RCC 7860 (cell line): ENCODE data around the gene ZNF205.

Experiments
- DNase-seq: peaks from one replicate; pipeline ENCODE4 v3.0.0-alpha.2; 2015; ENCODE audit warnings: low spot score
- FAIRE-seq: peaks from 2 replicates; lab custom pipeline; 2012; peaks lifted over from hg19 to GRCh38; lab: Jason Lieb, UNC

ZNF205 gene

DNA sequence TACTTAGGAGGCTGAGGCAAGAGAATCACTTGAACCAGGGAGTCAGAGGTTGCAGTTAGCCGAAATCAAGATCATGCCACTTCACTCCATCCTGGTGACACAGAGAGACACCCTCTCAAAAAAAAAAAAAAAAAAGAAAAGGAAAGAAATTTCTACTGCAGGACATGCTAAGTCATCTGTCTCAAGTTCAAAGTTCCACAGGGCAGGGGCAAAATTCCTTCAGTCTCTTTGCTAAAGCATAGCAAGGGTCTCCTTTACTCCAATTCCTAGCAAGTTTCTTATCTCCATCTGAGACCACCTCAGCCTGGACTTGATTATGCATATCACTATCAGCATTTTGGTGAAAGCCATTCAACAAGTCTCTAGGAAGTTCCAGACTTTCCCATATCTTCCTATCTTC, 27.9 kb upstream of the ZNF205 start:
- FAIRE-seq = no peak

DNA sequence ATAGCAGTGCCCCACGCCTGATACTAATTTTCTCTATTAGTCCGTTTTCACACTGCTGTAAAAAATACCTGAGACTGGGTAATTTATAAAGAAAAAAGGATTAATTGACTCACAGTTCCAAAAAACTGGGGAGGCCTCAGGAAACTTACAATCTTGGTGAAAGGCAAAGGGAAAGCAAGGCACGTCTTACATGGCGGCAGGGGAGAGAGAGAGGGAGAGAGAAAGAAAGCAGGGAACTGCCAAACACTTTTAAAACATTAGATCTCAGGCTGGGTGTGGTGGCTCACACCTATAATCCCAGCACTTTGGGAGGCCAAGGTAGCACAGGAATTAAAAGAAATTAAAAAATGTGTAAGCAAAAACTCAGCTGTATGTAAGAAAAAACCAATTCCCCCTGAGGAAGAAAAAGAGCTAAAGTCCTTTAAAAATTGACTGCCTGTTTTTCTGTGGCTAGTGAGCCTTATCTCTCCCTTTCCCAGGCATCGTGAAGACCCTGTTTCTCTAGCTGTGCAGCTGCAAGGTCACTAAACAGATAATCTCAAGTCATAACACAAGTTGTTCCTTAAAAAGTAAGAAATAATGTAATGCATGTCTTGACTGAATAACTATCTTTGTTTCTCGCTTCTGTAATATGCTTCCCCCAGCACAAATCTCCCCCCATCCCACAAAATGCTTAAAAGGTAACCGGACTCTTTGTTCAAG, 27.3 kb upstream of the ZNF205 start:
- DNase-seq (no peak), FAIRE-seq (no peak)

More for the DNA sequence above, 27.9 kb upstream of the ZNF205 start:
- DNase-seq = no peak

DNA sequence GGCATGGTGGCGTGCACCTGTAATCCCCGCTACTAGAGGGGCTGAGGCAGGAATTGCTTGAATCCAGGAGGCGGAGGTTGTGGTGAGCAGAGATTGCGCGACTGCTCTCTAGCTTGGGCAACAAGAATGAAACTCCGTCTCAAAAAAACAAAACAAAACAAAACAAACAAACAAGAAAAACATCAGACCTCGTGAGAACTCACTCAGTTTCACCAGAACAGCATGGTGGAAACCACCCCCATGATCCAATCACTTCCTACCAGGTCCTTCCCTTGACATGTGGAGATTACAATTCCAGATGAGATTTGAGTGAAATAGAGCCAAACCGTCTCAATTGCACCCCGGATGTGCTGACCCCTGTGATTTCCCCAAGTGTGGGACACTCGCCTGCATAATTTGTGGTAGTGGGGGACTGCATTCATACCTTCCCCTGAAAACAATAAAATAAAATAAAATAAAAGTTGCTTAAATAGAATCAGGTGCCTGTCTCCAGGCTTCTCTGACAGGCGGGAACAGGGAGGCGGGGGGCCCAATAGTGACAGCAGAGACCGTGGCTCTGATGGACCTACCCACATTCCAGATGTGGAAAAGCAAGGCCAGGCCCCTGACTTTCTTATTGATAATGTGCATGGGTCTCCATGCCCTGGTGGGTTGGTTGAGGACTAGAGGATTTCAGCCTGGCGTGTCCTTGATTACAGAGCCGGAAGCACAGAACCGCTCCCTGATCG, 26.4 kb upstream of the ZNF205 start:
- no peak for FAIRE-seq
- DNase-seq = no peak

DNA sequence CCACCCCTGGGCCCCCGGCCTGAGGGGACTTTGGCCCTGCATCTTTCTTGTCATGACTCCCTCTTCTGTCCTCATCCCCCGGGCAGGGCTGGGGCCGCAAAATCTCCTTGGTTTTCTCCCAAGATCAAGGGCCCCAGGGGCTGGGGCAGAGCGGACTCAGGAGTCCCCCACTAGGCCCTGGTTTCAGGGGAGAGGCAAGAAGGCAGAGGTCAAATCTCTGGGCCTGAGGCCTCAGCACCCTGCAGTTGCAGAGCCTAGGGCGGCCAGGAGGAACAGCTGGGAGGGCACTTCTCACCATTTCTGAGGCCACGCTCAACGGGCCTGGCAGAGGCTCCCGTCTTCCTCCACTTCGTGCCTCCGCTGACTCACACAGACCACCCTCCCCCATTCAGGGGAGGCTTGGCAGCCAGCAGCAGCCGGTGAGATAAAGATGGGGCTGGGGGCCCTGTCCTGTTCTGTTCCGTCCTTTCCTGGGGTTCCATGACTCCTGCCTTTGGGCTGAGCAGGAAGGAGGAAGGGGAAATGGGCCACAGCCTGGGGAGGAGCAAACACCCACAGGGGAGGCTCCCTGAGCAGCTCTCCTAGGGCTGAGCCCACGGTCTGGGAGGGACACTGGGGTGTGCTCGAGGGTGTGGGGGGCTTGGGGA, 25.7 kb upstream of the ZNF205 start:
- FAIRE-seq (no peak), DNase-seq (no peak)

DNA sequence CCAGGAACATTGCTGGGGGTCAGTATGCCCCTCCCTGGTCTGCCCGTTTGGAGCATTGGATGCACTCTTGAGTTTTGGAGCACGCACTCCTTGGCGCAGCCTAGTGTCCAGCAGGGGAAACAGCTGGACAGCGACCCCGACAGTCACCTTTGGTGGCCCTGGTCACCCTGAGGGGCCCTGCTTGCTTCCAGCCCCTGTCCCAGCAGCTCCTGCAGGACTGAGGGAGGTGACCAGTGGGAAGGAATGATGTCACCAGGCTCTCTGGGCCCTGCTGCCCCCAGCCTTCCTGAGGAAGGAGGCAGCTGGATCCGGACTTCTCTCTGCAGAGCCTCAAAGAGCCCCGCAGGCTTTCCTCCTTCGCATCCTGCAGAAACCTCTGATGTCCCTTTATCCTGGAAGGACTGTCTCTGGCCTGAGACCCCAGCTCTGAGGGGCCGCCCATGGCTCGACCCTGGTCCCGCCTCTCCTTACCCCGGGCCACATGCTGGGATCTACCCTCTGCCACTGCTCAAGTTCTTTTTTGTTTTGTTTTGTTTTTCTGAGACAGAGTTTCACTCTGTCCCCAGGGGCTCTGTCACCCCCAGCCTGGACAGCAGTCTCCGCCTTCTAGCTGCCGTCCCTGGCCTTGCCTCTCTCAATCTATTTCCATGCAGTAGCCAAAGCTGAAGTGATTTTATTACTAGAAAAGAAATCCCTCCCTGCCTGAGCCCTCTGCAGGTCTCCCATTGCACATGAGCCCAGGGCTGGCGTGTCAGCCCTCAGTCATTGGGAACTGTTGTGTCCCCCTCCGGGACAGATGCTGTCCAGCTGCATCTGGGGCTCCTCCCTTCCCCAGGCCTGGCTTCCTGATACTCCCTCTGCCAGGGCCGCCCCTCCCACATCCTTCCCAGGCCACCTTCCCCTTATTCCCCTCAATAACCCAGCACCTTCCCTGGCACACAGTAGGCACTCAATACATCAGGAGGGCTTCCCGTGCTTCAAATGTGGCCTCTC, 24.8 kb upstream of the ZNF205 start:
- FAIRE-seq (no peak), DNase-seq (no peak)

DNA sequence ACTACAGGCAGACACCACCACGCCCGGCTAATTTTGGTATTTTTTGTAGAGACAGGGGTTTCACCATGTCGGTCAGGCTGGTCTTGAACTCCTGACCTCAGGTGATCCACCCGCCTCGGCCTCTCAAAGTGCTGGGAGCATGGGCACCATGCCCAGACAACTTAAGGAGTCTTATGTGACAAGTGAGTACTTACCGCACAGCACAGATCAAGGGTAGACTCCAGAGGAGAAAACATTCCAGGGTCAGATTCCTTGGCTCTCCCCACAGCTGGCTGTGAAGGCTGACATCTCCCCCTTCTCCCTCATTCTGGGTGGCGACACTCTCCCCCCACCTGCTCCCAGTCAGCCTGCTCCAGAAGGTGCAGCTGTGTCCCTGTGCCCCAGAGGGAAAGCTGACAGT, 23.9 kb upstream of the ZNF205 start:
- FAIRE-seq (no peak), DNase-seq (no peak)

DNA sequence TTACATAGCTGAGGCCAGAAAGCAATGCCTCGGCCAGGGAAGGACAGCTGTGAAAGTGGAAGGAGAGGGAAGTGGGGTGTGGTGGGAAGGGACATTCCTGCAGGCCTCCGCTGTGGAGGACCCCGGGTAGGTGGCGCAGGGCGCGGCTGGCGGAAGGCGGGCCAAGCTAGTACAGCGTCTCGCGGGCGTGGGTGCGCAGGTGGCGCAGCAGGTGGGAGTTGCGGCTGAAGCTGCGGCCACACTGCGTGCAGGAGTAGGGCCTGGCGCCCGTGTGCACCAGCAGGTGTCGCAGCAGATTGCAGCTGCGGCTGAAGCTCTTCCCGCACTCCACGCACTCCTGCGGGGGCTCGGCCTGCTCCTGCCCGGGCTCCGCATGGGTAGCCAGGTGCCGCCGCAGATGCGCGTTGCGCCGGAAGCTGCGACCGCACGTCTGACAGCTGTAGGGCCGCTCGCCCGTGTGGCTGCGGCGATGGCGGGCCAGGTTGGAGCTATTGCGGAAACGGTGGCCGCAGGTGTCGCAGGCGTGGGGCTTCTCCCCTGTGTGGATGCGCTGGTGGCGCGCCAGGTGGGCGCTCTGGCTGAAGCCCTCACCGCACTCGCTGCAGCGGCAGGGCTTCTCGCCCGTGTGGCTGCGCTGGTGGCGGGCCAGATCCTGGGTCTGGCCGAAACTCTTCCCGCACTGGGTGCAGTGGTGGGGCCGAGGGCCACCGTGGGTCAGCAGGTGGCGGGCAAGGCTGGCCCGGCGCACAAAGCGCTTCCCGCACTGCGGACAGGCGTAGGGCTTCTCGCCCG, 23.3 kb upstream of the ZNF205 start:
- DNase-seq = no peak
- no peak for FAIRE-seq

DNA sequence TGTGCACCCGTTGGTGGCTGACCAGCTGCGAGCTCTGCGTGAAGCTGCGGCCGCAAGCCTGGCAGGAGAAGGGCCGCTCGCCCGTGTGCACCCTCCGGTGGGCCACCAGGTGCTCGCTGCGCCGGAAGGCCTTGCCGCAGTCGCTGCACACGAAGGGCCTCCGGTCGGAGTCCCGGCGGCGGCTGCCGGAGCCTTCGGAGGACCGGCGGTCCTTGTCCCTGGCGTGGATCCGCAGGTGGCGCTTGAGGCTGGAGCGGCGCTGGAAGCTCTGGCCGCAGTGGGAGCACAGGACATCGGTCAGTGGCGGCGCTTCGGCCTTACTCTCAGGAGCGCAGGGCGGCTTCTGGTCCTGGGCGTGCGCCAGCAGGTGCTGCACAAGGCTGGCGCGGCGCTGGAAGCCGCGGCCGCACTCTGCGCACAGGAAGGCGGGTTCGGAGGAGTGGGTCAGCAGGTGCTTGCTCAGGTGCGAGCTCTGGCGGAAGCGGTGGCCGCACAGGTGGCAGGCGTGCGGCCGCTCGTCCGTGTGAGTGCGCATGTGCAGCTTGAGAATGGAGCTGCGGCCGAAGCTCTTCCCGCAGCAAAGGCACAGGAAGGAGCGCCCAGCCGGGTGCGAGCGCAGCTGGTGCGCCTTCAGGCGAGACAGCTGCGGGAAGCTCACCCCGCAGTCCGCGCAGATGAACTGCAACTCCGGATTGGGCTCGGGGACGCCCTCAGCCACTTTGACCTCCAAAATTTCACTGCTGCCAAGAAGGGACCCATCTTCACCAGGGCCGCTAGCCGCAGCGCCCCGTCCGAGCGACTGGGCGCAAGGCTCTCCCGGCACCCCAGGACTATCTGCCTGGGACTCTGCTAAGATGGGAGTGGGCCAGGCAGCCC, 22.4 kb upstream of the ZNF205 start:
- DNase-seq (no peak), FAIRE-seq (no peak)

DNA sequence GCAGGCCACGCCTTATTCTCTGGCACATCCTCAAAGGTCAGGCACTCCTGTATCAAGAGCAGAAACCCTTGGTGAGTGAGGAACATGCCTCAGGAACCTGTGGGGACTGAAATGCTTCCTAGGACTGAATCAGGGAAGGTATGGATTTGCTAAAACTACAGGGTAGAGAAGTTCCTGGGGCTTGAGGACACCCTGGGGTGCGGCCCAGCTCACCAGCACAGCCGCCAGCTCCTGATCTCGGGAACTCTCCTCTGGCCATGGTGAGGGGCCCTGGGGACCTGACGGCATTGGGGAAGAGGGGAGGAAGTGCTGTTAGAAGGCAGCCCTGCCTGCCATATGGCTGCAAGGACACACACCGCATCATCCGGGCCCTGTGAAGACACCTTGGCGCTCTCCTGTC, 20.8 kb upstream of the ZNF205 start:
- FAIRE-seq = no peak
- DNase-seq = no peak

DNA sequence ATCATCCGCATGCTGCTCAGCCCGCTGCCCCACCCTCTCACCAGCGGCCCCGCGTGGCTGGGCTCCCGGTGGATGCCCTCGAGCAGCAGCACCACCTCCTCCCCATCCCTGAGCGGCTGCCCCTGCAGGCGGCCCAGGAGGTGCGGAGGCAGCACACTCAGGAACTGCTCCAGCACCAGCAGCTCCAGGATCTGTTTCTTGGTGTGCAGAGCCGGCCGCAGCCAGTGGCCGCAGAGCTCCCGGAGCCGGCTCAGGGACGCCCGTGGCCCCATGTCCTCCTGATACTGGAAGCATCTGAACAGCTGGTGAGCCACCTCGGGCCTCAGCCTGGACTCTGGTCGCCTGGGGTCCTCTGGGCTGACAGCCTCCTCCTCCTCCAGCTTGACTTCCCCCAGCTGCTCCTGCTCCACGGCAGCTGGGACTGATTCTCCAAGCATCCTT, 19.9 kb upstream of the ZNF205 start:
- DNase-seq = no peak
- FAIRE-seq = no peak

DNA sequence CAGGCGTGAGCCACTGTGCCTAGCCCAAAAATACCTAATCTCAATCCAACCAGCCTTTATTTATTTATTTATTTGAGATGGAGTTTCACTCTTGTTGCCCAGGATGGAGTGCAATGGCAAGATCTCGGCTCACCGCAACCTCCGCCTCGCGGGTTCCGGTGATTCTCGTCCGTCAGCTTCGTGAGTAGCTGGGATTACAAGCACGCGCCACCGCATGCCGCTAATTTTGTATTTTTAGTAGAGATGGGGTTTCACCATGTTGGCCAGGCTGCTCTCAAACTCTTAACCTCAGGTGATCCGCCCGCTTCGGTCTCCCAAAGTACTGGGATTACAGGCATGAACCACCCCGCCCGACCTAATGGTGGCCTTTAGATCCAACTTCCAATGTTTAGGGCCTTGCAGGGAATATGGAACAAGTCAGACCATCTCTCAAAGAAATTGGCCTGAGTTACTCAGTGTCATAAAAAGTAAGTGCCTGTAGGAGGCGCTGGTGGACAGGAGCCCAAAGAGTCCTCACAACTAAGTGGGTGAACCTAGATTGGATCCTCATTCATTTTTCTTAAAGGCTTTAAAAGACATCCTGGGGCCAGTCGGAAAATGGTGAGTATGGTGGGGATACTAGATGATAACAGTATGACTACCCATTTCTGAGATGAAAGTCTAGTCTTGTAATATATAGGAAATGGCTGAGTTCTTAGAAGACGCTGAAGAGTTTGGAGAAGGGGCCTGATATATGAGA, 17.9 kb upstream of the ZNF205 start:
- no peak for FAIRE-seq
- DNase-seq = peak; percentile 17

DNA sequence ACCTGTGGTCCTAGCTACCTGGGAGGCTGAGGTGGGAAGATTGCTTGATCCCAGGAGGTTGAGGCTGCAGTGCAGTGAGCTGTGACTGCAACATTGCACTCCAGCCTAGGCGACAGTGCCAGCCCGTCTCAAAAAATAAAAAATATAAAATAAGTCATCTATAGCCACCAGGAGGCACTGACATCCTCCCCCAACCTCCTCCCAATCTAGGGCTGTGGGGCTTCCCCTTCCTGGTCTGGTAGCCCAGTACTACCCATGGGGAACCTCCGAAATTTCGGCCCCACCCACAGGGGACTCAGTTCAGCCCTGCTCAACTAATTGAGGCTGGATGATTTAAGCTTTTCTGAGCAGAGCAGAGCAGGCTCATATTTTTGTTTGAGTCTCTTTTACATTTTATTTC, 16.5 kb upstream of the ZNF205 start:
- no peak for DNase-seq
- no peak for FAIRE-seq

DNA sequence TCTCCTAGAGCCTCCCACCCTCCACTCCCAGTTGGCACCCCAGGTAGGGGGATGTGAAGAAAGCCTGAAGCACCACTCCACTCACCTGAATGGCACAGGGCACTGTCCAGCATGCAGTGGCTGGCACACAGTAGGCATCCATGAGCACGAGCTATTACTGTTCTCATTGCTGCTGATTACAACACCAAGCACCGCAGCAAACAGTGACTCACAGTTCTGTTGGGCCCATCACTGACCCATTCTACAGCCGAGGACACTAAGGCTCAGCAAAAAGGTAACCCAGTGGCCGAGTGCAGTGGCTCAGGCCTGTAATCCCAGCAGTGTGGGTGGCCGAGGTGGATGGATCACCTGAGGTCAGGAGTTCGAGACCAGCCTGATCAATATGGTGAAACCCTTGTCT, 16.0 kb upstream of the ZNF205 start:
- no peak for FAIRE-seq

DNA sequence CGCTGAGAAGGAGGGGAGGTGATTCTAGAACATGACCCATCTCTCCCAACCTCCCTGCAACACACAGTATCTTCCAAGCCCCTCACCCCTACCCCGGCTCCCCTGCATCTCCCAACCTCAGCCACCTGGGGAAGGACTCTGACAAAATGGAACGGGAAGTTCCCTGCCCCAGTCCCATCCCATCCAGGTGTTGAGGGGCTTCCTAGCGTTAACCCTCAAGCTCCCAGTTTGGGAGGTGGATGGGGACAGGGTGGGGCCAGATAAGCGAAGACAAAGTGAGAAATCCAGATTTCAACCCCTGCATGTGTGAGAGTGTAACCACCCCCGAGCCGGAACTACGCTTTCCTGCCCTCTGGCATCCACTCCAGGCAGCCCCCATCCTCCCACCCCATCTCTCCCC, 15.1 kb upstream of the ZNF205 start:
- FAIRE-seq (no peak), DNase-seq (no peak)

More for the DNA sequence above, 16.0 kb upstream of the ZNF205 start:
- no peak for DNase-seq

DNA sequence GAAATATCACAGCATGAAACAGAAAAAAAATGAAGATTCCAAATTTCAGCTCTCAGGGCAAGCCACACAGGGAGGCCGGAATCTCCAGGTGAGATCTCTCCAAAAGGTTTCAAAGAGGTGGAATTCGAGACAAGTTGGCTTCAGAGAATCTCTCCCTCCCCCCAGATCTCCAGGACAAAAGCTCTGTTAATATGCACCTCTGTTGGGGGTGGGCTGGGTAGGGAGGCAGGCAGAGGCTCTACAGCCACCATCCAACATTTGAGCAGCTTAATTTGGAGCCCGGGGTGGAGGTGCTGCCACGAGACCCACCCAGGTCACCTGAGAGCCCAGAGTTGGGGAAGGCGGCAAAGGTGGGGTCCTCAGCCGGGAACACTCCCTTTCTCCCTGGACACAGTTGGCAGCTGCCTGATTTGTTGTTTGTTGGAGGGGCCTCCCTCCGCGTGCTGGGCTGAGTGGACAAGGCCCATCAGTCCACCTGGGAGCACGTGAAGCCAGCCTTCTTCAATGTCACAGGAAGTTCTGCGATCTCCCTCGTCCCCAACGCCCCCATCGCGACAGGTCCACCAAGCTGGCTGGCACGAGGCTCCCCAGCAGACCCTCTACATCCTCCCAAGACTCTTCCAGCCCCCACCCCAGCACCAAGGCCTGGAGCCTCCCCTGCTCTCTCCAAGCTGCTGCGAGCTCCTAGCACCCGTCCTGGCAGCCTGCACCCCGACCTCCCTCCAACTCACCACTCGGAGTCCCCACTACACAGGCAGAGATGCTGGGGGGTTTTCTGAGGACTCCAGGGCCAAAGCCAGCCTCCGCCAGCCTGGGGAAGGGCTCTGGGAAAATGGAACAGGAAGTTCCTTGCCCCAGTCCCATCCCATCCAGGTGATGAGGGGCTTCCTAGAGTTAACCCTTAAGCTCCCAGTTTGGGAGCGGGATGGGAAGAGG, 13.7 kb upstream of the ZNF205 start, which contains the start of gene ZSCAN10:
Gene ZSCAN10, minus strand, starts transcription at position 836 of the 936 bp plus-strand sequence. CDS start 6,357 bp downstream, outside the sequence.
- DNase-seq = no peak
- FAIRE-seq = no peak

DNA sequence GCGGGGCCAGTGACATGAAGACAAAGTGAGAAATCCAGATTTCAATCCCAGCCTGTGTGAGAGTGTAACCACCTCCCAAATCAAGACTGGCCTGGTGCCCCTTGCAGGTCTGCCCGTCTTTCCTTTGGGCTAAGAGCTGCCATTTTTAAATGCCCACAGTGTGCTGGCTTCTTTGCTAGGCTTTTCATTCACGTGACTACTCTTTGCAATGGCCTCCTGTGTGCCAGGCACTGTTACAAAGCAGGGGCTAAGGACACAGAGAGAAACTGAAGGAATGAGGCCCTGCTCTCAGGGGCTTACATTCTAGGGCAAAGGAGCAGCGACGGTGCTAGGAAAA, 13.0 kb upstream of the ZNF205 start:
- FAIRE-seq = no peak
- DNase-seq = no peak
